DND-41 (cell line): Measurements from ENCODE around the gene GLIPR2.

Experiments used
- ATAC-seq: fragments of 200-7000 bp; cut with Tn5 transposase; 3 replicates; pipeline ENCODE4 v1.9.1; 2021; ENCODE audit warnings: low read depth; ENCODE audit not compliant: insufficient read depth
- DNase-seq: peaks from one replicate; pipeline ENCODE4 v3.0.0-alpha.2; 2020
- H2AFZ ChIP-seq: 2 replicates; pipeline ENCODE4 v1.6.0; 2012; ENCODE audit warnings: low read depth, low read length
- H3K27ac ChIP-seq: 2 replicates; pipeline ENCODE4 v1.5.1; 2012; ENCODE audit warnings: low read length, inconsistent platforms
- H3K27me3 ChIP-seq: fragments of 200-600 bp; sonication (generic); 2 replicates; pipeline ENCODE4 v1.6.0; 2012; ENCODE audit warnings: low read length, mild to moderate bottlenecking, inconsistent platforms; ENCODE audit not compliant: insufficient read depth, poor library complexity
- H3K36me3 ChIP-seq: 2 replicates; pipeline ENCODE4 v1.5.1; 2012; ENCODE audit warnings: low read length, inconsistent platforms; ENCODE audit not compliant: insufficient read depth
- H3K4me1 ChIP-seq: 2 replicates; pipeline ENCODE4 v1.5.1; 2012; ENCODE audit warnings: mild to moderate bottlenecking, low read length; ENCODE audit not compliant: insufficient read depth
- H3K4me2 ChIP-seq: 2 replicates; pipeline ENCODE4 v1.6.0; 2012; ENCODE audit warnings: mild to moderate bottlenecking, moderate library complexity, low read length, inconsistent platforms; ENCODE audit not compliant: insufficient read depth
- H3K4me3 ChIP-seq, 2 experiments: fragments of 200-600 bp in 1 of 2; shearing (Covaris generic) in 1 of 2; 2 replicates each; pipeline ENCODE4 v1.5.1; 2012 to 2016; ENCODE audit warnings: inconsistent platforms in 2 of 2, low read length in 2 of 2, mild to moderate bottlenecking in 2 of 2, low read depth in 1 of 2, moderate library complexity in 1 of 2
- H3K79me2 ChIP-seq: 2 replicates; pipeline ENCODE4 v1.6.0; 2012; ENCODE audit warnings: low read length, inconsistent platforms; ENCODE audit not compliant: insufficient read depth
- H3K9ac ChIP-seq: 2 replicates; pipeline ENCODE4 v1.6.0; 2012; ENCODE audit warnings: low read depth, mild to moderate bottlenecking, inconsistent platforms, low read length, moderate library complexity
- H3K9me3 ChIP-seq: 2 replicates; pipeline ENCODE4 v1.5.1; 2012; ENCODE audit warnings: low read length, moderate library complexity, mild to moderate bottlenecking, inconsistent platforms; ENCODE audit not compliant: insufficient read depth, severe bottlenecking
- H4K20me1 ChIP-seq: 2 replicates; pipeline ENCODE4 v1.6.0; 2012; ENCODE audit warnings: low read length; ENCODE audit not compliant: insufficient read depth
- CTCF ChIP-seq: IDR thresholded peaks from 2 replicates; pipeline ENCODE4 v1.5.1; 2012; ENCODE audit warnings: borderline replicate concordance, low read length, moderate library complexity, mild to moderate bottlenecking; ENCODE audit not compliant: poor library complexity, severe bottlenecking; ENCODE audit errors: extremely low read depth
- EZH2 ChIP-seq: IDR thresholded peaks from 3 replicates; pipeline ENCODE4 v1.6.1; 2012; ENCODE audit warnings: borderline replicate concordance, low read depth, mild to moderate bottlenecking, moderate library complexity, low read length, inconsistent platforms; ENCODE audit not compliant: severe bottlenecking

GLIPR2 gene

GRCh38 chr9:36213387-36213786 is 76.9 kb downstream of the GLIPR2 start:
- H3K36me3 ChIP-seq, result peaks cover 86% of the 10 kb centered on the region

More at GRCh38 chr9:36213387-36213786, 76.9 kb downstream of the GLIPR2 start:
- Histone ChIP-seq H2AFZ (no peak overlapping the region), H3K9ac (no peak overlapping the region), H3K4me2 (no peak overlapping the region), H3K4me1 (peaks cover 14% of the 10 kb centered on the region), H3K27me3 (no peaks in the 10 kb centered on the region), H4K20me1 (peaks cover 72% of the 10 kb centered on the region), H3K79me2 (peaks cover 46% of the 10 kb centered on the region), H3K9me3 (no peaks in the 10 kb centered on the region), H3K4me3 (no peak overlapping the region), H3K27ac (no peak overlapping the region)
- TF ChIP-seq CTCF, result no peak
- no peak for TF ChIP-seq EZH2
- no peak for ATAC-seq
- DNase-seq, result no peak
